Measurements from ENCODE around the gene IBA57. TPM values are rescaled to one million over a fixed set of nuclear protein-coding genes. Genes with fewer than 3 reads are reported as not detected.

Gene IBA57
- total and polyA plus RNA-seq, 2 of the 8 experiments (the other 6 are each of a cell fraction or from before 2014, with no cell fraction given), result 2.6 to 5.9 TPM

GRCh38 chr1:228207851-228208821 is 42.5 kb downstream of the IBA57 start, which contains the start of gene OBSCN:
OBSCN (plus strand) TSS chr1:228208044; CDS start chr1:228211784, 3,740 bp downstream.
- 82% methylated on average over 15 of the region's 30 CpGs; no CpG with 5 or more reads in 1 of the 2 experiments for WGBS, 2 experiments (ENCODE audit: extremely low coverage in 1 of 2, insufficient coverage in 1 of 2, insufficient read length in 1 of 2, insufficient replicate concordance in 2 of 2, low coverage in 1 of 2, low lambda C conversion rate in 2 of 2, missing lambda C conversion rate in 1 of 2)
- Histone ChIP-seq H3K27ac (ENCODE audit: low read depth, low read length) (no peak within 1 kb of the TSS), H4K8ac (ENCODE audit: extremely low read depth, insufficient read depth, low read length) (peak within 1 kb of the TSS; percentile 51), H3K23me2 (ENCODE audit: low read depth, low read length) (peaks cover 8% of the 10 kb centered on the region; the same call in 1 of the 2 replicates), H2BK15ac (ENCODE audit: low read length) (no peak within 1 kb of the TSS), H3K56ac (replicated peaks; ENCODE audit: insufficient read length, low read depth, low read length) (no peak within 1 kb of the TSS), H4K5ac (ENCODE audit: insufficient read length, low read depth, low read length) (no peak within 1 kb of the TSS), H3K79me1 (ENCODE audit: low read depth, low read length) (no peaks in the 10 kb centered on the region), H3K79me2 (ENCODE audit: control insufficient read depth in 1 of 2, insufficient read depth in 2 of 2, low read length in 2 of 2) (no peaks in the 10 kb centered on the region), H3K23ac (ENCODE audit: insufficient read length) (no peak within 1 kb of the TSS), H3K18ac (ENCODE audit: extremely low read depth, low read length) (no peak within 1 kb of the TSS), H4K20me1 (replicated peaks in 1 of 2; ENCODE audit: control insufficient read depth in 1 of 2, insufficient read depth in 2 of 2, low read length in 2 of 2) (peaks cover 2% of the 10 kb centered on the region in 2 experiments), H3K4me3 (ENCODE audit: extremely low read depth in 1 of 4, insufficient read depth in 2 of 4, low read depth in 3 of 4, low read length in 4 of 4) (no peak within 1 kb of the TSS), H2BK20ac (ENCODE audit: low read length) (no peak within 1 kb of the TSS), H2BK120ac (replicated peaks; ENCODE audit: low read depth, low read length) (no peak within 1 kb of the TSS), H3K9me3 (ENCODE audit: insufficient read depth in 2 of 2, low read depth in 1 of 2, low read length in 1 of 2) (no peaks in the 10 kb centered on the region), H2AFZ (ENCODE audit: low read length) (no peak within 1 kb of the TSS), H2AK5ac (ENCODE audit: low read depth, low read length) (no peak within 1 kb of the TSS), H2BK5ac (ENCODE audit: low read depth, low read length) (no peak within 1 kb of the TSS), H3K14ac (ENCODE audit: insufficient read length) (no peak within 1 kb of the TSS), H4K91ac (replicated peaks; ENCODE audit: insufficient read length, low read length) (no peak within 1 kb of the TSS), H3K4me2 (ENCODE audit: insufficient read depth in 1 of 2, low read depth in 2 of 2, low read length in 2 of 2) (no peak within 1 kb of the TSS), H3K4me1 (replicated peaks in 1 of 4; ENCODE audit: control insufficient read depth in 3 of 4, insufficient read depth in 4 of 4, low read length in 3 of 4) (peaks cover 0 to 4% (median 4%) of the 10 kb centered on the region in 4 experiments; a peak in 4 of 7 replicates), H3K4ac (replicated peaks; ENCODE audit: insufficient read length, low read depth, low read length) (no peak within 1 kb of the TSS), H3K27me3 (replicated peaks in 1 of 4; ENCODE audit: control insufficient read depth in 3 of 4, extremely low read depth in 1 of 4, insufficient read depth in 3 of 4, low read length in 3 of 4) (peaks cover 2 to 34% (median 17%) of the 10 kb centered on the region in 4 experiments; a peak in 6 of 7 replicates), H3K9ac (replicated peaks in 1 of 4; ENCODE audit: extremely low read depth in 1 of 4, low read depth in 3 of 4, low read length in 3 of 4) (no peak within 1 kb of the TSS), H3K36me3 (ENCODE audit: control insufficient read depth in 2 of 4, insufficient read depth in 4 of 4, low read length in 3 of 4) (no peaks in the 10 kb centered on the region), H2BK12ac (ENCODE audit: low read depth, low read length) (no peak within 1 kb of the TSS)
- FAIRE-seq (no peak), DNase-seq (ENCODE audit: low read depth in 1 of 2, low spot score in 2 of 2) (no peak)
- ChIA-PET CTCF (ENCODE audit: partially characterized antibody) (interaction anchor here (1.3 to 2.9 kb wide), 2 partner anchors 28 to 77 kb away, joined by 3 to 10 read pairs; no protein-coding TSS in a partner anchor), POLR2A (ENCODE audit: partially characterized antibody) (no interaction called here)
- TF ChIP-seq USF2 (IDR thresholded peaks at IDR 0.05; ENCODE audit: low read length) (no peak), SAP30 (IDR thresholded peaks at IDR 0.05; ENCODE audit: insufficient read depth, insufficient replicate concordance, low read length) (no peak), ATF2 (IDR thresholded peaks at IDR 0.05; ENCODE audit: low read length) (no peak), JUN (IDR thresholded peaks at IDR 0.05; ENCODE audit: low read depth, low read length) (no peak), SUZ12 (IDR thresholded peaks at IDR 0.05; ENCODE audit: low read length) (no peak), TAF7 (optimal IDR thresholded peaks at IDR 0.05; ENCODE audit: borderline replicate concordance, low read depth, low read length) (no peak), HDAC2 (IDR thresholded peaks at IDR 0.05; ENCODE audit: borderline replicate concordance in 1 of 2, low read depth in 2 of 2, low read length in 2 of 2) (no peak)
